HG02763 (cell line): ENCODE data around the gene MGMT.

ENCODE experiments used
- ATAC-seq: cut with Tn5 transposase; IDR thresholded peaks from one replicate; pipeline ENCODE4 v1.9.1; 2021; ENCODE audit warnings: mild to moderate bottlenecking, moderate library complexity; ENCODE audit not compliant: unreplicated experiment

Gene MGMT

GRCh38 chr10:129677377-129677927 lies 210.4 kb downstream of the MGMT start:
- no peak for ATAC-seq

DNA sequence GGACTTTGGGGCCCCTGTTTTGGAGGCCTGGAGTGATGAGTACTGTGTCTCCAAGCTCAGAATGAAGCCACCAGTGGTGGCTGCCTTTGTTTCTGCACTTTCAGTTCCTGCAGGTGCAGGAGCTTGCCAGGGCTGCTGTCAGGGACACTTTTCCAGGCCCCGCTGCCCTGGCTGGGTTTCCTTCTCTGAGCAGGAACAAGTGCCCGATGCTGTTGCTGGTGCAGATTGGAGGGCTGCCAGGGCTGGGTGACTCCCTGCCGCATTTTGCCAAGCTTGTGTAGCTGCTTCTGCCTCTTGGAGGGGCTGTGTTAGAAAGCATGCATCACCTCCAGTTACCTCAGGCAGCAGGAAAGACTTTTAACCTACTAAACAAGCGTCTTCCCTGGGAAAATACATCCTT lies 211.1 kb downstream of the MGMT start:
- no peak for ATAC-seq

DNA sequence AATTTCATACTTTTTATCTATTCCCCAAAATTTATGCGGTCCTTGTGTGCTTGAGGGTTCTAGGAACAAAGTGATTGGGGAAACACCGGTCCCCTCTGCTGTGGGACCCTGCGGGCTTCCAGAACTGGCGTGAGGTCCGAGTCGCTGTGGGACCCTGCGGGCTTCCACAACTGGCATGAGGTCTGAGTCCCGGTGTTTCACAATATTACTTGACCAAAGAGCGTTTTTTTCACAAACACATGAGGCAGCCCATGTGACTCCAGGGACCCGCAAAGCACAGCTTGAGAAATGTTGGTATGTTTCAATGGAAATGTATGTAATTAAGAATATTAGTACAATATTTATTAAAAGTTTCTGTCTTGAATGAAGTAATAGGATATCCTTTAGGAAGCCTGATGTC lies 212.2 kb downstream of the MGMT start:
- ATAC-seq: no peak

GRCh38 chr10:129680661-129681344 lies 213.8 kb downstream of the MGMT start:
- ATAC-seq: no peak

DNA sequence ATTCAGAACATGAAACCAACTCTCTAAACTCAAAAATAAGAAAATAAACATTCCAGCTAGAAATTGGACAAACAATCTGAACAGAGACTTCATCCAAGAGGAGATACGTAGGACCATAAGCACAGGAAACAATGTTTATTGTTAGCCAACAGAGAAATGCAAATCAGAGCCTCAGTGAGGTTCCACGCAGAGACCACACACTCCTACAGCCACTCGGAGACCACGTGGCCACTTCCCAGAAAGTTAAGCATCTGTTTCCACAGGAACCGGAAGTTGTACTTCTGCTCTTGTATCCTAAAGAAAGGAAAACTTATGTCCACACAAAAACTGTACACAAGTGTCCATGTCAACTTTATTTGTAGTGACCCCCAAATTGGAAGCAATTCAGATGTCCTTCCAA lies 214.8 kb downstream of the MGMT start:
- no peak for ATAC-seq

DNA sequence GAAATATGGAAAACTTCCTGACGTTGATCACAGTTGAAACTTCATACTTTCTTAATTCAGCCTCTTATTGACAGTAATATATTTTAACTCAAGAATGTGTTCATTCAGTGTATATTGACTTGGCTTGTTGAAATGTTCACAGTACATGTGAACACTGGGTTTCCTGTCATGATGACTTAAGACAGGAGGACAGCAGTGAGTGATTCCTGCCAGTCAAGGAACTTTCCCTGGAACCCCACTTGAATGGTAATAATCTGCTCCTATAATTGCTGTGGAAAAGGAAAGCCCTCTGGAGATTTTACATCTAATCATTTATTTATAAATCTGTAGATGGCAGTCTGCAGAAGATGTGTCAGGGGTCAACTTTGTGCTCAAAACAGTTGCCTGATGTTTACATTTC lies 216.5 kb downstream of the MGMT start:
- ATAC-seq: no peak

GRCh38 chr10:129683920-129684319 lies 216.9 kb downstream of the MGMT start:
- ATAC-seq: no peak

- no peak for ATAC-seq
These were observed 218.2 kb downstream of the MGMT start for GRCh38 chr10:129685271-129685670.

GRCh38 chr10:129689671-129690071 lies 222.6 kb downstream of the MGMT start:
- no peak for ATAC-seq

DNA sequence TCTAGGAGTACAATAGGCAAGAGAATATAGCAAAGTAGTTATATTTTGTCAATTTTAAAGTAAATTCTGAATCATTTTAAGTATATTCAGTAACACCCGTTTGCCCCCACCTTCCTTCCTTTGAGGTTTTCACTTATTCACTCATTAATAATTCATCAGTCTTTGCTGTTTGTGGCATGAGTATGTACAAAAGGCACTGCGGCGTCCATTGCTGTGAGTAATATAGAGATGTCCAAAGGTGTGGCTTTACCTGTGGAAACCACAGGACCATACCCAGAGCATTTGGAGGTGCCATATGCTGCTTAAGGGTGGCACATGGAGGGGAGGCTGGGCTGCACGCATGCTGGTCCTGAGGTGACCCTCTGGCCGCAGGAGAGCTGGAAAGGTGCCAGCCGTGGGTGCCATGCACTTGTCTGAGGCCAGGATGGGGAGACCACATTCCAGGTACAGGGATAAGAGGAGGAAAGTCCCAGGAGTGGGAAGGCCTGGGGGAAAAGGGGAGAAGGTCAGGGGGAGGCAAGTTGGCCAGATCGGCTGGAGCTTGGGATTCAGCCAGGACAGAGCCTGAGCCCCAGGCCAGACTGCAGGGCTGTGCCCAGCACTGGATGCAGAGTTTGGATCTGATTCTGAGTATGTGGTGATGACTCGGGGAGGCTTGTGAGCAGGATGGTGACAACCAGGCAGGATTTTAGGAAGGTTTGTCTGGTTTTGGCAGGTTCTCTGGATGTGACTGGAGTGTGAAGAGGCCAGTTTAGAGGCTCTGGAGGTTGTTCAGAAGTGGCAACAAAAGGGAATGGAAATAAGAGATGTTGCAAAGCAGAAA lies 223.4 kb downstream of the MGMT start:
- no peak for ATAC-seq

DNA sequence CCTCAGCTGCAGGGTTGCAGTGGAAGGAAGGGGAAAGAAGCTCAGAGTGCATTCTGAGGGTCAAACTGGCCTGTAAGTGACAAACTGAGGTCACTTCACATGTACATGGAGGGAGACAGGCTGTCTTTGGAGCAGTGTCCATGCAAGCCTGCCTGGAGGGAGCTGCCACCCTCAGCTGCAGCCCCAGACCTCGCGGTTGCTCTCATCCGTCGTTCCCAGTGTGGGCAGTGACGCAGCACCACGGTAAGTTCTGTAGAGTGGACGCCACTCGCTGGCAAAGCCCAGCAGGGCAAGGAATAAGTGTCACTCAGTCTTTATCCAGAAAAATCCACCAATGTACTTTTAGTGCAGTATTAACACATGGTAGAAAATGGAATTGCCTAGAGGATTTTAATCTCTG lies 225.7 kb downstream of the MGMT start:
- ATAC-seq: no peak

GRCh38 chr10:129693382-129693781 lies 226.3 kb downstream of the MGMT start:
- ATAC-seq: no peak

DNA sequence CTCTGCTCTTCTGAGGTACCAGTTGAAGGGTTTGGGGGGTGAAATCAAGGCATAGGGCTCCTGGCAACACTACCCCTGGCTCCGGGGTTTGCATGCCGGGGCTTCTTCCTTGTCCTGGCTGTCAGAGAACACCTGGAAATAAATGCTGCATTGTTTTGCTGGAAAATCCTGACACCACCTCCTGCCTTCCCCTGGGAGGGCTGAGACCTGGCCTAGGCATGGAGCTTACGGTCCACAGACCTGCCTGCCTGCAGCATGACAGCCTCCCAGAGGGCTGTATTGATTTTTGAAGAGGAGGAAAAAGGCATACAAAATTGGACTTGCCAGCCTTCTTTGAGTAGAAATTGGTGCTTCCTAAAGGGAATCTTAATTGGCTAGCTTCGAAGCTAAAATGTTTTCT lies 227.1 kb downstream of the MGMT start:
- ATAC-seq: no peak

DNA sequence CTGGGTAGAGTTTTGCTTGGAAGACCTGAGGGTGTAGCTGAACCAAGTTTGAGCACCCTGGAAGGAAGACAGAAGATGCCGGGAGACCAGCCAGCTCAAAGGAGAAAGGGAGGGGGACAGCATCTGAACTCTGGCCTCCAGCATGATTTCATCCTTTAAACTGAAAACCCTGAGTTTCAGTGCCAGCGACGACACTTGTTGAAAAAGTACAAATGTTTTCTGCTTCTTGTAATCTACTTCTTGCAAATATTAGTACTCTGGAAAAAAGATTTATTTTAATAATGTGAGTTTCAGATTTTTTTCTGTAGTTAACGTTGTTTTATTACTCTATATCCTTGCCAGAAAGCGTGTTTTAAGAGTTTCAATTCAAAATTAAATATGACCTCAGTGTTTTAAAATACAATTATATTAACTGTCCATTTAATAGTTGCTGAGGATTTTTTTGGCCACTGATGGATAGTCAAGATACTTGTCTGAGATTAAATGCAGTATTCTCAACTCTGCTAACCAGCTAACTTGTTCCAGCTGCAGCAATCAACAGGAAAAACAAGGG lies 227.7 kb downstream of the MGMT start:
- ATAC-seq: no peak

- no peak for ATAC-seq
These were observed 228.6 kb downstream of the MGMT start for GRCh38 chr10:129695671-129696070.

GRCh38 chr10:129696636-129697035 lies 229.6 kb downstream of the MGMT start:
- no peak for ATAC-seq

- no peak for ATAC-seq
These were observed 230.6 kb downstream of the MGMT start for GRCh38 chr10:129697463-129698247.

GRCh38 chr10:129699722-129700340 lies 232.8 kb downstream of the MGMT start:
- ATAC-seq: no peak

DNA sequence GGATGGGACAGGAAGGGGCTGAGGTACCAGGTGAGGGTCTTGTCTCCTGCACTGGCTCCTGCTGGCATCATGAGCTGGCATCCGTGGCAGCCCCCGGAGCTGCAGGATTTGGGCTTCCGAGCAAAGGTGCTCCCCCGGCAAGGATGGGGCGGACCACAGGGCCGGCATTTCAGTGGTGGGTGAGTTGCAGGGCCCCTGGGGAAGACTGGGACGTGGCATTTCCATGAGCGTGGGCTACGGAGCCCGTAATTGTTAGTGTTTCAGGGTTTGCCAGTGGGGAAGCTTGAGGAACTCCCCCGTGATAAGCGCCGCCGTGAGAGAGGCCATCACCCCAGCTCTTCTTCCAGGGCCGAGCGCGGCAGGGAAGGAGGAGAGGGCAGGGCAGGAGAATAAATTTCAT lies 235.6 kb downstream of the MGMT start:
- no peak for ATAC-seq

DNA sequence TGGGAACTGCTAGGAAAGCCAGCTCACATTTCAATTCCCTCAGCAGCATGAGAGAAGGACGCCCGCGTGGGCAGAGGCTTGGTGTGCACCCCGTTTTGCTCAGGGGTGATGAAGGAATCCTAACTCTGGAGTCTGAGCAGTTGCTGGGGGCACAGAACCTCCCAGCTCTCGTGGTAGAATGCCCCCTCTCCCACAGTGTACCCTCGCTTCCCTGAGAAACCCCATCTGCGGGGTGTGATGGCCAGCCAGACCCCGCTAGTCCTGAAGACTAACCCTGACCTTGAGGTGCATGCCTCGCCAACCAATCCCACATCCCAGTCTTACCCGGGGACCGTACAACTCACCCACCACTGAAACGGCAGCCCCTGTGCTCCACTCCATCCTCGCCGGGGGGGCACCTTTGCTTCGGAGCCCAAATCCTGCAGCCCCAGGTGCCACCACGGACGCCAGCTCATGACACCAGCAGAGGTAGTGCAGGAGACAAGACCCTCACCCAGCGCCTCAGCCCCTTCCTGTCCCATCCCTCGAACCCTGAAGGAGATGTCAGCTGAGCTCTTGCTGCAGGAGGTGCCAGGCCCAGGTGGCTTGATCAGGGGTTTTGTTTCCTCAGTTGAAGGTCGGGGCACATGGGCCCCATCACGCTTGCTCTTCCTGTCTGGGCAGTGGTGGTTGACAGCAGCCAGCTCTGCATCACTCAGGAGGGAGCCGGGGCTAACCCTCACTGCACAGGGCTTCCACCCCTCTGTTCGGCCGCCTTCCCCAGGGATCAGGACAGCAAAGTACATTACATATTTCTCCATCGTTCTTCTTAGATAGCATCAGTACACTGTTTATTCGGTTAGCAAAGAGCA lies 236.5 kb downstream of the MGMT start:
- ATAC-seq: no peak
